Vagina (tissue), 2 donors: ENCODE data around the gene NRXN3.

Experiments
- CTCF ChIP-seq, 3 experiments: fragments of 450-650 bp in 2 of 3; fragments of 200-600 bp in 1 of 3; sonication (generic) in 1 of 3; IDR thresholded peaks; one replicate each; pipeline ENCODE4 v1.5.1; 2017 to 2019; ENCODE audit warnings: antibody characterized with exemption in 3 of 3, mild to moderate bottlenecking in 2 of 3, moderate library complexity in 2 of 3
- POLR2A ChIP-seq, 2 donors: fragments of 450-650 bp; IDR thresholded peaks; one replicate each; pipeline ENCODE4 v1.6.1; 2017; ENCODE audit warnings: antibody characterized with exemption in 2 of 2, mild to moderate bottlenecking in 2 of 2, moderate library complexity in 2 of 2
- POLR2AphosphoS5 ChIP-seq, 2 donors: sonication (generic); formaldehyde crosslinking; IDR thresholded peaks; one replicate each; pipeline ENCODE4 v1.9.0; 2017; ENCODE audit warnings: antibody characterized with exemption in 2 of 2, mild to moderate bottlenecking in 2 of 2, low read depth in 1 of 2; ENCODE audit not compliant: insufficient read depth in 1 of 2

GRCh38 chr14:78314484-78314883, 144.3 kb downstream of the NRXN3 start:
- TF ChIP-seq CTCF (IDR thresholded peaks at IDR 0.05) (no peak), POLR2A (IDR thresholded peaks at IDR 0.05) (no peak), POLR2AphosphoS5 (IDR thresholded peaks at IDR 0.05; ENCODE audit: insufficient read depth in 1 of 2, low read depth in 1 of 2) (no peak)
